T47D (cell line): ENCODE data around the gene CBX3.
"Not testable (repeated sequence)": the region's sequence is repeated elsewhere in the genome, so short reads cannot be mapped to it uniquely, and the experiment has no call there.

ENCODE experiments used
- DNase-seq, 2 experiments: peaks; one replicate each; pipeline versions ENCODE4 v3.0.0 to v3.0.0-alpha.2; 2011 to 2012; ENCODE audit warnings: low read depth in 1 of 2, low spot score in 1 of 2
- JUND ChIP-seq: IDR thresholded peaks from 2 replicates; pipeline ENCODE4 v1.6.1; 2012; ENCODE audit warnings: low read depth
- in situ Hi-C: cut with HindIII; loops from 2 replicates; pipeline ENCODE4 v1.10.0; 2016; ENCODE audit warnings: low sequenced_read_pairs, low pct_unique_long_range_greater_than_20kb

CBX3 gene

GRCh38 chr7:26186364-26187311 is 14.9 kb upstream of the CBX3 start:
- in situ Hi-C loops, result no loop called here
- TF ChIP-seq JUND, result no peak; the same call in 1 of the 2 replicates
- no peak for DNase-seq

- in situ Hi-C loops, result no loop called here
- no peak; the same call in 1 of the 2 replicates for TF ChIP-seq JUND
- DNase-seq, result peak in 1 of 2 experiments; percentile 51
Observed at GRCh38 chr7:26187380-26188205, 14.0 kb upstream of the CBX3 start.

- no peak for TF ChIP-seq JUND
- in situ Hi-C loops, result no loop called here
- peak in 1 of 2 experiments; percentile 47 for DNase-seq
Observed at GRCh38 chr7:26188206-26188956, 13.2 kb upstream of the CBX3 start.

GRCh38 chr7:26188957-26189541 is 12.5 kb upstream of the CBX3 start:
- no peak for DNase-seq
- in situ Hi-C loops, result no loop called here

GRCh38 chr7:26189697-26190096 is 11.8 kb upstream of the CBX3 start:
- TF ChIP-seq JUND, result no peak
- in situ Hi-C loops, result no loop called here

More at GRCh38 chr7:26188957-26189541, 12.5 kb upstream of the CBX3 start:
- no peak for TF ChIP-seq JUND

GRCh38 chr7:26190417-26190869 is 11.1 kb upstream of the CBX3 start:
- in situ Hi-C loops, result no loop called here
- TF ChIP-seq JUND, result no peak
- DNase-seq, result no peak

More at GRCh38 chr7:26189697-26190096, 11.8 kb upstream of the CBX3 start:
- DNase-seq, result no peak

GRCh38 chr7:26191233-26191973 is 10.1 kb upstream of the CBX3 start:
- in situ Hi-C loops, result no loop called here
- TF ChIP-seq JUND, result no peak
- no peak for DNase-seq

GRCh38 chr7:26191974-26192479 is 9.5 kb upstream of the CBX3 start:
- in situ Hi-C loops, result no loop called here
- DNase-seq, result no peak
- no peak for TF ChIP-seq JUND

- in situ Hi-C loops, result no loop called here
- DNase-seq, result no peak
- TF ChIP-seq JUND, result no peak
Observed at GRCh38 chr7:26192485-26193087, 9.0 kb upstream of the CBX3 start.

GRCh38 chr7:26193432-26194207 is 7.9 kb upstream of the CBX3 start:
- in situ Hi-C loops, result no loop called here
- no peak for DNase-seq

GRCh38 chr7:26194764-26195163 is 6.8 kb upstream of the CBX3 start:
- DNase-seq, in situ Hi-C loops: not testable (repeated sequence)

More at GRCh38 chr7:26193432-26194207, 7.9 kb upstream of the CBX3 start:
- no peak for TF ChIP-seq JUND
